ENCODE results near the gene RPS6KB1.

Gene RPS6KB1

GRCh38 chr17:59878624-59879023, 14.3 kb upstream of the RPS6KB1 start:
- DNase-seq, result no peak
- Histone ChIP-seq H3K18ac (ENCODE audit: low read length) (no peak overlapping the region), H3K79me2 (ENCODE audit: control insufficient read depth, insufficient read depth, low read length, poor library complexity) (no peaks in the 10 kb centered on the region), H4K8ac (ENCODE audit: low read depth, low read length) (no peak overlapping the region), H4K91ac (ENCODE audit: low read depth, low read length) (no peak overlapping the region), H4K12ac (ENCODE audit: low read depth, low read length) (no peak overlapping the region), H2AFZ (ENCODE audit: insufficient read depth, low read length, poor library complexity) (no peak overlapping the region), H2AK5ac (ENCODE audit: low read length) (no peak overlapping the region), H2BK5ac (ENCODE audit: low read depth, low read length, poor library complexity) (no peak overlapping the region), H3K79me1 (ENCODE audit: low read length) (no peaks in the 10 kb centered on the region), H3K4me2 (ENCODE audit: low read length) (no peak overlapping the region), H3K4me1 (ENCODE audit: control insufficient read depth in 1 of 2, insufficient read depth in 2 of 2, low read length in 2 of 2) (no peaks in the 10 kb centered on the region), H3K4me3 (ENCODE audit: low read depth, low read length) (no peak overlapping the region), H2BK120ac (ENCODE audit: insufficient read depth, low read length, poor library complexity) (no peak overlapping the region), H3K23ac (ENCODE audit: low read length) (no peak overlapping the region), H3K9ac (ENCODE audit: low read length) (no peak overlapping the region), H3K36me3 (ENCODE audit: control insufficient read depth in 1 of 2, insufficient read depth in 2 of 2, low read length in 2 of 2) (peaks cover 23% of the 10 kb centered on the region in 2 experiments), H3K27me3 (ENCODE audit: insufficient read depth, low read length) (no peaks in the 10 kb centered on the region), H2BK12ac (ENCODE audit: low read length) (no peak overlapping the region), H3K14ac (ENCODE audit: low read length) (no peak overlapping the region), H3K27ac (ENCODE audit: low read depth, low read length) (no peak overlapping the region), H3K9me3 (ENCODE audit: insufficient read depth, low read depth, low read length) (no peaks in the 10 kb centered on the region), H3K4ac (ENCODE audit: low read depth, low read length) (no peak overlapping the region)
- WGBS (ENCODE audit: extremely low coverage, insufficient coverage, insufficient read length), result no CpG with 5 or more reads among the region's 3 CpGs

- Histone ChIP-seq H2BK120ac (ENCODE audit: insufficient read depth, low read length, poor library complexity) (no peak overlapping the region), H4K8ac (ENCODE audit: low read depth, low read length) (no peak overlapping the region), H3K4me3 (ENCODE audit: low read depth, low read length) (no peak overlapping the region), H3K79me2 (ENCODE audit: control insufficient read depth, insufficient read depth, low read length, poor library complexity) (no peaks in the 10 kb centered on the region), H3K9me3 (ENCODE audit: insufficient read depth, low read depth, low read length) (no peaks in the 10 kb centered on the region), H3K23ac (ENCODE audit: low read length) (no peak overlapping the region), H3K79me1 (ENCODE audit: low read length) (no peaks in the 10 kb centered on the region), H3K14ac (ENCODE audit: low read length) (no peak overlapping the region), H3K27ac (ENCODE audit: low read depth, low read length) (no peak overlapping the region), H3K4ac (ENCODE audit: low read depth, low read length) (no peak overlapping the region), H3K4me1 (ENCODE audit: control insufficient read depth in 1 of 2, insufficient read depth in 2 of 2, low read length in 2 of 2) (no peaks in the 10 kb centered on the region), H2AFZ (ENCODE audit: insufficient read depth, low read length, poor library complexity) (no peak overlapping the region), H4K12ac (ENCODE audit: low read depth, low read length) (no peak overlapping the region), H3K9ac (ENCODE audit: low read length) (no peak overlapping the region), H3K36me3 (ENCODE audit: control insufficient read depth in 1 of 2, insufficient read depth in 2 of 2, low read length in 2 of 2) (peaks cover 27 to 30% of the 10 kb centered on the region in 2 experiments), H3K4me2 (ENCODE audit: low read length) (no peak overlapping the region), H4K91ac (ENCODE audit: low read depth, low read length) (no peak overlapping the region), H3K27me3 (ENCODE audit: insufficient read depth, low read length) (no peaks in the 10 kb centered on the region), H2AK5ac (ENCODE audit: low read length) (no peak overlapping the region), H3K18ac (ENCODE audit: low read length) (no peak overlapping the region), H2BK5ac (ENCODE audit: low read depth, low read length, poor library complexity) (no peak overlapping the region), H2BK12ac (ENCODE audit: low read length) (no peak overlapping the region)
- WGBS (ENCODE audit: extremely low coverage, insufficient coverage, insufficient read length), result no CpG with 5 or more reads among the region's 9 CpGs
- DNase-seq, result no peak
These were observed 8.1 kb upstream of the RPS6KB1 start for GRCh38 chr17:59884861-59885260.

- H2BK120ac ChIP-seq (ENCODE audit: insufficient read depth, low read length, poor library complexity), result no peak overlapping the region
- H3K18ac ChIP-seq (ENCODE audit: low read length), result no peak overlapping the region
- H4K91ac ChIP-seq (ENCODE audit: low read depth, low read length), result no peak overlapping the region
- no peak overlapping the region for H2BK5ac ChIP-seq (ENCODE audit: low read depth, low read length, poor library complexity)
- no peak overlapping the region for H3K14ac ChIP-seq (ENCODE audit: low read length)
- H4K12ac ChIP-seq (ENCODE audit: low read depth, low read length), result no peak overlapping the region
- no peak overlapping the region for H2AK5ac ChIP-seq (ENCODE audit: low read length)
- peaks cover 5% of the 10 kb centered on the region for H3K79me1 ChIP-seq (ENCODE audit: low read length)
- H2BK12ac ChIP-seq (ENCODE audit: low read length), result no peak overlapping the region
- DNase-seq, result no peak
- peaks cover 17 to 24% of the 10 kb centered on the region in 2 experiments for H3K36me3 ChIP-seq (ENCODE audit: control insufficient read depth in 1 of 2, insufficient read depth in 2 of 2, low read length in 2 of 2)
- peaks cover 4% of the 10 kb centered on the region for H3K79me2 ChIP-seq (ENCODE audit: control insufficient read depth, insufficient read depth, low read length, poor library complexity)
- H2AFZ ChIP-seq (ENCODE audit: insufficient read depth, low read length, poor library complexity), result no peak overlapping the region
- no peak overlapping the region for H4K8ac ChIP-seq (ENCODE audit: low read depth, low read length)
- H3K4me2 ChIP-seq (ENCODE audit: low read length), result no peak overlapping the region
- WGBS (ENCODE audit: extremely low coverage, insufficient coverage, insufficient read length), result no CpG with 5 or more reads among the region's 8 CpGs
- H3K27ac ChIP-seq (ENCODE audit: low read depth, low read length), result no peak overlapping the region
- H3K23ac ChIP-seq (ENCODE audit: low read length), result no peak overlapping the region
- no peak overlapping the region for H3K9ac ChIP-seq (ENCODE audit: low read length)
- no peaks in the 10 kb centered on the region for H3K27me3 ChIP-seq (ENCODE audit: insufficient read depth, low read length)
- H3K9me3 ChIP-seq (ENCODE audit: insufficient read depth, low read depth, low read length), result no peaks in the 10 kb centered on the region
- H3K4me3 ChIP-seq (ENCODE audit: low read depth, low read length), result no peak overlapping the region
- H3K4me1 ChIP-seq (ENCODE audit: control insufficient read depth in 1 of 2, insufficient read depth in 2 of 2, low read length in 2 of 2), result peaks cover 0 to 2% of the 10 kb centered on the region in 2 experiments
- H3K4ac ChIP-seq (ENCODE audit: low read depth, low read length), result no peak overlapping the region
These were observed 4.7 kb upstream of the RPS6KB1 start for GRCh38 chr17:59888145-59888750.

- DNase-seq, result no peak
- H3K79me2 ChIP-seq (ENCODE audit: control insufficient read depth, insufficient read depth, low read length, poor library complexity), result peaks cover 8% of the 10 kb centered on the region
- no peak overlapping the region for H4K8ac ChIP-seq (ENCODE audit: low read depth, low read length)
- H4K12ac ChIP-seq (ENCODE audit: low read depth, low read length), result no peak overlapping the region
- H3K23ac ChIP-seq (ENCODE audit: low read length), result no peak overlapping the region
- peaks cover 0 to 9% of the 10 kb centered on the region in 2 experiments for H3K36me3 ChIP-seq (ENCODE audit: control insufficient read depth in 1 of 2, insufficient read depth in 2 of 2, low read length in 2 of 2)
- H3K4ac ChIP-seq (ENCODE audit: low read depth, low read length), result no peak overlapping the region
- no peak overlapping the region for H2AK5ac ChIP-seq (ENCODE audit: low read length)
- no peak overlapping the region for H3K4me3 ChIP-seq (ENCODE audit: low read depth, low read length)
- no peak overlapping the region for H2BK12ac ChIP-seq (ENCODE audit: low read length)
- H3K14ac ChIP-seq (ENCODE audit: low read length), result no peak overlapping the region
- H3K9ac ChIP-seq (ENCODE audit: low read length), result no peak overlapping the region
- no peak overlapping the region for H3K27ac ChIP-seq (ENCODE audit: low read depth, low read length)
- no CpG with 5 or more reads among the region's 2 CpGs for WGBS (ENCODE audit: extremely low coverage, insufficient coverage, insufficient read length)
- no peaks in the 10 kb centered on the region for H3K27me3 ChIP-seq (ENCODE audit: insufficient read depth, low read length)
- no peak overlapping the region for H3K18ac ChIP-seq (ENCODE audit: low read length)
- H3K4me1 ChIP-seq (ENCODE audit: control insufficient read depth in 1 of 2, insufficient read depth in 2 of 2, low read length in 2 of 2), result peaks cover 0 to 2% of the 10 kb centered on the region in 2 experiments
- H2BK120ac ChIP-seq (ENCODE audit: insufficient read depth, low read length, poor library complexity), result no peak overlapping the region
- no peak overlapping the region for H4K91ac ChIP-seq (ENCODE audit: low read depth, low read length)
- no peak overlapping the region for H2BK5ac ChIP-seq (ENCODE audit: low read depth, low read length, poor library complexity)
- no peaks in the 10 kb centered on the region for H3K9me3 ChIP-seq (ENCODE audit: insufficient read depth, low read depth, low read length)
- no peak overlapping the region for H2AFZ ChIP-seq (ENCODE audit: insufficient read depth, low read length, poor library complexity)
- no peak overlapping the region for H3K4me2 ChIP-seq (ENCODE audit: low read length)
- H3K79me1 ChIP-seq (ENCODE audit: low read length), result peaks cover 8% of the 10 kb centered on the region
These were observed 2.2 kb upstream of the RPS6KB1 start for GRCh38 chr17:59890720-59891119.
